Tibial nerve (tissue), 4 donors: Measurements from ENCODE around the gene CLEC2D. TPM values are rescaled to one million over a fixed set of nuclear protein-coding genes. Genes with fewer than 3 reads are reported as not detected.
"Not testable (repeated sequence)": the region's sequence is repeated elsewhere in the genome, so short reads cannot be mapped to it uniquely, and the experiment has no call there.

ENCODE experiments used
- DNase-seq, 2 donors: peaks; one replicate each; pipeline ENCODE4 v3.0.0-alpha.2; 2019; ENCODE audit warnings: low spot score in 2 of 2
- H3K27ac ChIP-seq, 4 donors: fragments of 200-600 bp; sonication (generic) in 3 of 4; one replicate each; pipeline ENCODE4 v1.5.1; 2017 to 2019; ENCODE audit warnings: mild to moderate bottlenecking in 1 of 4
- H3K27me3 ChIP-seq, 2 donors: fragments of 200-600 bp; sonication (generic) in 1 of 2; one replicate each; pipeline versions ENCODE4 v1.5.1 to v1.6.0; 2017 to 2019
- H3K36me3 ChIP-seq, 3 donors: fragments of 200-600 bp; sonication (generic); one replicate each; pipeline ENCODE4 v1.5.1; 2018 to 2019
- H3K4me1 ChIP-seq, 4 donors: fragments of 200-600 bp; sonication (generic) in 3 of 4; one replicate each; pipeline ENCODE4 v1.5.1; 2017 to 2019
- H3K4me3 ChIP-seq, 4 donors: fragments of 200-600 bp; sonication (generic) in 3 of 4; one replicate each; pipeline ENCODE4 v1.5.1; 2017 to 2019; ENCODE audit warnings: mild to moderate bottlenecking in 1 of 4, moderate library complexity in 1 of 4
- H3K9me3 ChIP-seq, 4 donors: fragments of 200-600 bp; sonication (generic) in 3 of 4; one replicate each; pipeline ENCODE4 v1.5.1; 2017 to 2019
- CTCF ChIP-seq, 5 experiments: fragments of 200-600 bp in 3 of 5; fragments of 450-650 bp in 2 of 5; sonication (generic) in 3 of 5; IDR thresholded peaks; one replicate each; pipeline ENCODE4 v1.5.1; 2016 to 2019; ENCODE audit warnings: antibody characterized with exemption in 5 of 5, mild to moderate bottlenecking in 3 of 5, moderate library complexity in 2 of 5
- EP300 ChIP-seq, 2 donors: sonication (generic); formaldehyde crosslinking; IDR thresholded peaks; one replicate each; pipeline ENCODE4 v1.6.1; 2017; ENCODE audit warnings: antibody characterized with exemption in 2 of 2, mild to moderate bottlenecking in 1 of 2
- POLR2A ChIP-seq, 2 donors: fragments of 450-650 bp; IDR thresholded peaks; one replicate each; pipeline ENCODE4 v1.6.1; 2017; ENCODE audit warnings: antibody characterized with exemption in 2 of 2, mild to moderate bottlenecking in 2 of 2, moderate library complexity in 2 of 2
- WGBS, 2 donors: methylation state at CpG; one replicate each; pipeline ENCODE4 v1.1.5; 2018; 5-methylcytosine and 5-hydroxymethylcytosine counted together
- total RNA-seq, 4 donors: library from RNA; depleted of rRNA; stranded (reverse); fragments of >200 nt; gene quantifications; one replicate each; pipeline ENCODE4 v1.1.0, GENCODE V29; 2016

The CLEC2D gene
- total RNA-seq, 4 donors from 2014 or later, result 9.6 to 19.0 (median 13.2) TPM

GRCh38 chr12:9701380-9702154 lies 32.1 kb downstream of the CLEC2D start:
- 89 to 91% methylated on average over 1 of the region's 1 CpG for WGBS, 2 donors
- H3K27me3 ChIP-seq, result no peaks in the 10 kb centered on the region
- no peak overlapping the region for H3K4me3 ChIP-seq
- DNase-seq, result no peak
- peaks cover 0 to 6% (median 0%) of the 10 kb centered on the region in 3 donors for H3K36me3 ChIP-seq
- H3K27ac ChIP-seq, result no peak overlapping the region
- peaks cover 0 to 28% (median 2%) of the 10 kb centered on the region in 4 donors for H3K9me3 ChIP-seq
- H3K4me1 ChIP-seq, result peaks cover 0 to 13% (median 5%) of the 10 kb centered on the region in 4 donors
- TF ChIP-seq EP300 (IDR thresholded peaks at IDR 0.05) (no peak), POLR2A (IDR thresholded peaks at IDR 0.05) (no peak), CTCF (IDR thresholded peaks at IDR 0.05) (no peak)

DNA sequence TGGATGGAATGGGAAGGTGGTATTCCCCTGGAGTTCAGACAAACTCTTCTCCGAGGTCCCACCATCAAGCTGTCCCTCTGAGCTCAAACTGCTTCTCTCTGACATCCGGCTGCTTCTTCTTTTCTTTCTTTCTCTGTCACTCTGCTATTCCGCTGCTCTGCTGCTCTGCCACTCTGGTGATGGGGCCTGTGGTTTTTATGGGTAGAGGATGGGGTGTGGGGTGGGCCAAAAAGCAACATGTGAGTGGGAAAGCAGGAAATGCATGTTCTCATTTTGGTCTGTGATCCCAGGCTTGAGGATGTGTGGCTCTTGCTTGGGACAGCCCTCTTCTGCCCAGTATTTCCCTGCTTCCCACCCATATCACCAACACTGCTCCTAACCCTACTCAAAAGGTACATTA lies 32.7 kb downstream of the CLEC2D start:
- 82 to 86% methylated on average over 3 of the region's 3 CpGs for WGBS, 2 donors
- peaks cover 0 to 21% (median 2%) of the 10 kb centered on the region in 4 donors for H3K9me3 ChIP-seq
- no peak for TF ChIP-seq EP300 (IDR thresholded peaks at IDR 0.05)
- TF ChIP-seq CTCF (IDR thresholded peaks at IDR 0.05), result no peak
- TF ChIP-seq POLR2A (IDR thresholded peaks at IDR 0.05), result no peak

DNA sequence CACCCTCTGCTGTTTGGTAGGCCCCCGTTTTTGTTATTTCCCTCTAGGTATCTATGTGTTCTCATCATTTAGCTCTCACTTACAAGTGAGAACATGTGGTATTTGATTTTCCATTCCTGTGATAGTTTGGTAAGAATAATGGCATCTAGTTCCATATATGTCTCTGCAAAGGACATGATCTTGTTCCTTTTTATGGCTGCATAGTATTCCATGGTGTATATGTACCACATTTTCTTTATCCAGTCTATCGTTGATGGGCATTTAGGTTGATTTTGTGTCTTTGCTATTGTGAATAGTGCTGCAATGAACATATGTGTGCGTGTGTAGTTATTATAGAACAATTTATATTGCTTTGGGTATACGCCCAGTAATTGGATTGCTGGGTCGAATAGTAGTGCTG lies 35.0 kb downstream of the CLEC2D start:
- H3K36me3 ChIP-seq, DNase-seq, H3K27me3 ChIP-seq, H3K9me3 ChIP-seq, H3K4me3 ChIP-seq, H3K27ac ChIP-seq: not testable (repeated sequence)
- peaks cover 0 to 17% (median under 1%) of the 10 kb centered on the region in 4 donors for H3K4me1 ChIP-seq
- WGBS, 2 donors, result 93 to 95% methylated on average over 5 of the region's 5 CpGs

More for the DNA sequence above, 32.7 kb downstream of the CLEC2D start:
- Histone ChIP-seq H3K4me1 (peaks cover 0 to 13% (median 5%) of the 10 kb centered on the region in 4 donors), H3K27me3 (no peaks in the 10 kb centered on the region), H3K4me3 (no peak overlapping the region), H3K27ac (no peak overlapping the region), H3K36me3 (no peaks in the 10 kb centered on the region)
- DNase-seq, result no peak

DNA sequence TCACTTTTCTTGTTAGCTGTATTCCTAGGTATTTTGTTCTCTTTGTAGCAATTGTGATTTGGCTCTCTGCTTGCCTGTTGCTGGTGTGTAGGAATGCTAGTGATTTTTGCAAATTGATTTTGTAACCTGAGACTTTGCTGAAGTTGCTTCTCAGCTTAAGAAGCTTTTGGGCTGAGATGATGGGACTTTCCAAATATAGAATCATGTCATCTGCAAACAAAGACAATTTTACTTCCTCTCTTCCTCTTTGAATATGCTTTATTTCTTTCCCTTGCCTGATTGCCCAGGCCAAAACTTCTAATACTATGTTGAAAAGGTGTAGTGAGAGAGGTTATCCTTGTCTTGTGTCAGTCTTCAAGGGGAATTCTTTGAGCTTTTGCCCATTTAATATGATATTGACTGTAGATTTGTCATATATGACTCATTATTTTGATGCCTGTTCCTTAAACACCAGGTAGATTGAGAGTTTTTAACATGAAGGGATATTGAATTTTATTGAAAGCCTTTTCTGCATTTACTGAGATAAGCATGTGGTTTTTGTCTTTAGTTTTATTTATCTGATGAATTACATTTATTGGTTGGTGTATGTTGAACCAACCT lies 36.7 kb downstream of the CLEC2D start:
- Histone ChIP-seq H3K4me1 (peaks cover 0 to 12% (median 0%) of the 10 kb centered on the region in 4 donors), H3K27me3 (no peaks in the 10 kb centered on the region), H3K27ac (no peak overlapping the region), H3K36me3 (no peaks in the 10 kb centered on the region), H3K4me3 (no peak overlapping the region), H3K9me3 (peaks cover 0 to 5% (median 0%) of the 10 kb centered on the region in 4 donors)
- no peak for TF ChIP-seq EP300 (IDR thresholded peaks at IDR 0.05)
- no peak for TF ChIP-seq POLR2A (IDR thresholded peaks at IDR 0.05)
- TF ChIP-seq CTCF (IDR thresholded peaks at IDR 0.05), result no peak
- no peak for DNase-seq

DNA sequence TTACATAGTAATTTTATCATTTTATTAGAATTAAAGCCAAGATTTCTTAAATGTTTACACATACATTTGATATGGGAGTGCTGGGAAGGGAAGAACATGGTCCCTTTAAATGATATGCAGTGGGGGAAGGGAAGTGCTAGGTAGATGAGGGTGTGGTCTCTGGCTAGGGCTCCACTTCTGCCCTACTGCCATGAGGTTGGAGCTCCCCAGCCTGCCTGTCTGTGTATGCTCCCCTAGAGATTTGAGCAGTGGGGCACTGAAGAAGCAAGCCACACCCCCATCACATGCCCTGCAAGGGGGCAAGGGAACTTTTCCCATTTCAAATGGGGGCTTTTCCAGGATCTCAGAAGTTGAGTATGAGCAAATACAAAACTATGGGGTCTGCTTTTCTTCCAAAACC lies 37.8 kb downstream of the CLEC2D start:
- no peaks in the 10 kb centered on the region for H3K36me3 ChIP-seq
- no peak for TF ChIP-seq EP300 (IDR thresholded peaks at IDR 0.05)
- TF ChIP-seq CTCF (IDR thresholded peaks at IDR 0.05), result no peak
- TF ChIP-seq POLR2A (IDR thresholded peaks at IDR 0.05), result no peak
- no peak for DNase-seq
- peaks cover 0 to 12% (median 0%) of the 10 kb centered on the region in 4 donors for H3K4me1 ChIP-seq
- no peaks in the 10 kb centered on the region for H3K27me3 ChIP-seq
- no peak overlapping the region for H3K4me3 ChIP-seq
- peak overlapping the region in 1 of 4 donors; percentile 40 for H3K27ac ChIP-seq
- peaks cover 0 to under 1% (median 0%) of the 10 kb centered on the region in 4 donors for H3K9me3 ChIP-seq
